ENCODE data around the gene ADAT3.

GRCh38 chr19:1917146-1917545 is 11.9 kb downstream of the ADAT3 start:
- TF ChIP-seq CTCF (conservative IDR thresholded peaks at IDR 0.05 in 1 of 2, IDR thresholded peaks at IDR 0.05 in 1 of 2; ENCODE audit: low read depth in 1 of 2, low read length in 2 of 2) (no peak), EZH2 (IDR thresholded peaks at IDR 0.05; ENCODE audit: low read length, missing control alignments) (no peak)
